ENCODE measurements around the gene GBP3.
"Not testable (repeated sequence)": the region's sequence is repeated elsewhere in the genome, so short reads cannot be mapped to it uniquely, and the experiment has no call there.

Gene GBP3

GRCh38 chr1:89047734-89048133 lies 25.1 kb upstream of the GBP3 start:
- H3K4me3 ChIP-seq (ENCODE audit: low read length), result no peak overlapping the region
- H3F3A ChIP-seq (ENCODE audit: control insufficient read depth, insufficient read depth), result no peaks in the 10 kb centered on the region
- H3K27me3 ChIP-seq (ENCODE audit: control insufficient read depth, low read length), result no peaks in the 10 kb centered on the region
- no peaks in the 10 kb centered on the region for H4K20me1 ChIP-seq (ENCODE audit: control insufficient read depth, insufficient read depth, low read depth, low read length)
- H3K4me1 ChIP-seq (ENCODE audit: control insufficient read depth, low read length), result no peaks in the 10 kb centered on the region
- no peak for TF ChIP-seq EZH2phosphoT487 (IDR thresholded peaks at IDR 0.05; ENCODE audit: borderline replicate concordance, low read length)
- no peak for TF ChIP-seq CTCF (IDR thresholded peaks at IDR 0.05; ENCODE audit: low read depth, low read length, poor library complexity, severe bottlenecking)
- H3K4me2 ChIP-seq (ENCODE audit: low read length), result no peak overlapping the region
- H3K9me2 ChIP-seq (replicated peaks; ENCODE audit: control insufficient read depth, low read length), result no peaks in the 10 kb centered on the region
- H3K79me2 ChIP-seq (ENCODE audit: control insufficient read depth, low read length), result no peaks in the 10 kb centered on the region
- H3K36me3 ChIP-seq (ENCODE audit: control insufficient read depth, low read length), result no peaks in the 10 kb centered on the region
- peaks cover 8% of the 10 kb centered on the region; the same call in 1 of the 2 replicates for H3K9me3 ChIP-seq (ENCODE audit: control insufficient read depth, insufficient read depth, low read length)
- no peak overlapping the region for H3K27ac ChIP-seq (ENCODE audit: low read depth, low read length)

- not testable (repeated sequence) for H3K9me2 ChIP-seq (replicated peaks; ENCODE audit: control insufficient read depth, low read length); H3F3A ChIP-seq (ENCODE audit: control insufficient read depth, insufficient read depth); H3K4me1 ChIP-seq (ENCODE audit: control insufficient read depth, low read length); H3K4me3 ChIP-seq (ENCODE audit: low read length); H3K27me3 ChIP-seq (ENCODE audit: control insufficient read depth, low read length); H3K4me2 ChIP-seq (ENCODE audit: low read length); H4K20me1 ChIP-seq (ENCODE audit: control insufficient read depth, insufficient read depth, low read depth, low read length); H3K36me3 ChIP-seq (ENCODE audit: control insufficient read depth, low read length); H3K27ac ChIP-seq (ENCODE audit: low read depth, low read length); H3K79me2 ChIP-seq (ENCODE audit: control insufficient read depth, low read length)
- peaks cover 11% of the 10 kb centered on the region; the same call in 1 of the 2 replicates for H3K9me3 ChIP-seq (ENCODE audit: control insufficient read depth, insufficient read depth, low read length)
These were observed 23.9 kb upstream of the GBP3 start for GRCh38 chr1:89046318-89047183.

- no peaks in the 10 kb centered on the region for H3K9me2 ChIP-seq (replicated peaks; ENCODE audit: control insufficient read depth, low read length)
- H3F3A ChIP-seq (ENCODE audit: control insufficient read depth, insufficient read depth), result no peaks in the 10 kb centered on the region
- H3K9me3 ChIP-seq (ENCODE audit: control insufficient read depth, insufficient read depth, low read length), result peaks cover 11% of the 10 kb centered on the region; the same call in 1 of the 2 replicates
- H3K27me3 ChIP-seq (ENCODE audit: control insufficient read depth, low read length), result no peaks in the 10 kb centered on the region
- no peaks in the 10 kb centered on the region for H3K4me1 ChIP-seq (ENCODE audit: control insufficient read depth, low read length)
- no peak overlapping the region for H3K27ac ChIP-seq (ENCODE audit: low read depth, low read length)
- no peaks in the 10 kb centered on the region for H3K36me3 ChIP-seq (ENCODE audit: control insufficient read depth, low read length)
- no peaks in the 10 kb centered on the region for H3K79me2 ChIP-seq (ENCODE audit: control insufficient read depth, low read length)
- H4K20me1 ChIP-seq (ENCODE audit: control insufficient read depth, insufficient read depth, low read depth, low read length), result no peaks in the 10 kb centered on the region
- TF ChIP-seq CTCF (IDR thresholded peaks at IDR 0.05; ENCODE audit: low read depth, low read length, poor library complexity, severe bottlenecking), result no peak
- no peak for TF ChIP-seq EZH2phosphoT487 (IDR thresholded peaks at IDR 0.05; ENCODE audit: borderline replicate concordance, low read length)
- H3K4me3 ChIP-seq (ENCODE audit: low read length), result no peak overlapping the region
- H3K4me2 ChIP-seq (ENCODE audit: low read length), result no peak overlapping the region
These were observed 22.5 kb upstream of the GBP3 start for GRCh38 chr1:89044970-89045721.

GRCh38 chr1:89043940-89044339 lies 21.3 kb upstream of the GBP3 start:
- Histone ChIP-seq H3K9me3 (ENCODE audit: control insufficient read depth, insufficient read depth, low read length) (peaks cover 11% of the 10 kb centered on the region; the same call in 1 of the 2 replicates), H3K4me3 (ENCODE audit: low read length) (no peak overlapping the region), H3K4me1 (ENCODE audit: control insufficient read depth, low read length) (no peaks in the 10 kb centered on the region), H3K9me2 (replicated peaks; ENCODE audit: control insufficient read depth, low read length) (no peaks in the 10 kb centered on the region), H3K27me3 (ENCODE audit: control insufficient read depth, low read length) (no peaks in the 10 kb centered on the region), H3K36me3 (ENCODE audit: control insufficient read depth, low read length) (no peaks in the 10 kb centered on the region), H3K27ac (ENCODE audit: low read depth, low read length) (no peak overlapping the region), H3K79me2 (ENCODE audit: control insufficient read depth, low read length) (no peaks in the 10 kb centered on the region), H3F3A (ENCODE audit: control insufficient read depth, insufficient read depth) (no peaks in the 10 kb centered on the region), H3K4me2 (ENCODE audit: low read length) (no peak overlapping the region), H4K20me1 (ENCODE audit: control insufficient read depth, insufficient read depth, low read depth, low read length) (no peaks in the 10 kb centered on the region)
- no peak for TF ChIP-seq EZH2phosphoT487 (IDR thresholded peaks at IDR 0.05; ENCODE audit: borderline replicate concordance, low read length)
- TF ChIP-seq CTCF (IDR thresholded peaks at IDR 0.05; ENCODE audit: low read depth, low read length, poor library complexity, severe bottlenecking), result no peak
